Caco-2 (cell line): ENCODE results near the gene RFC4. TPM values are rescaled to one million over a fixed set of nuclear protein-coding genes. Genes with fewer than 3 reads are reported as not detected.

Source experiments
- BruUV-seq: library from RNA; stranded (reverse); fragments of 400-500 nt; replicated peaks from 2 replicates; lab custom pipeline; 2021; lab: Mats Ljungman, UMichigan
- CTCF ChIA-PET: fragments of 300-600 bp; sonication (Branson Sonifier 250); formaldehyde crosslinking; loops from one replicate; lab custom pipeline; 2022; ENCODE audit warnings: antibody characterized with exemption; lab: Charles Lee
- POLR2A ChIA-PET: fragments of 300-600 bp; sonication (Branson Sonifier 250); formaldehyde crosslinking; loops from one replicate; lab custom pipeline; 2022; ENCODE audit warnings: antibody characterized with exemption; lab: Charles Lee
- DNase-seq, 2 experiments: peaks; one replicate each; pipeline versions ENCODE4 v3.0.0 to v3.0.0-alpha.2; 2020 to 2022
- H3K27me3 ChIP-seq: replicated peaks from 2 replicates; pipeline ENCODE4 v1.6.0; 2011; ENCODE audit warnings: low read length; ENCODE audit not compliant: control insufficient read depth, insufficient read depth
- H3K36me3 ChIP-seq: 2 replicates; pipeline ENCODE4 v1.5.1; 2011; ENCODE audit warnings: low read length; ENCODE audit not compliant: control insufficient read depth, insufficient read depth
- H3K4me1 ChIP-seq: fragments of 250-450 bp; sonication (Bioruptor Pico); 2 replicates; pipeline ENCODE4 v1.5.1; 2020; ENCODE audit warnings: mild to moderate bottlenecking
- H3K4me3 ChIP-seq: 2 replicates; pipeline ENCODE4 v1.5.1; 2011; ENCODE audit warnings: low read depth, mild to moderate bottlenecking, control low read depth, low read length
- H3K9me3 ChIP-seq: fragments of 250-450 bp; sonication (Bioruptor Pico); 2 replicates; pipeline ENCODE4 v1.5.1; 2020; ENCODE audit warnings: mild to moderate bottlenecking, moderate library complexity
- H3K27ac Mint-ChIP-seq: one replicate; pipeline ENCODE4 v1.8.0; 2022; ENCODE audit warnings: mixed read lengths; ENCODE audit not compliant: unreplicated experiment
- H3K27me3 Mint-ChIP-seq: one replicate; pipeline ENCODE4 v1.8.0; 2022; ENCODE audit warnings: mixed read lengths; ENCODE audit not compliant: insufficient read depth, unreplicated experiment
- H3K36me3 Mint-ChIP-seq: one replicate; pipeline ENCODE4 v1.8.0; 2022; ENCODE audit warnings: mild to moderate bottlenecking, mixed read lengths; ENCODE audit not compliant: insufficient read depth, unreplicated experiment
- H3K4me1 Mint-ChIP-seq: one replicate; pipeline ENCODE4 v1.8.0; 2022; ENCODE audit warnings: low read depth, mixed read lengths; ENCODE audit not compliant: unreplicated experiment
- H3K4me3 Mint-ChIP-seq: one replicate; pipeline ENCODE4 v1.8.0; 2022; ENCODE audit warnings: mild to moderate bottlenecking, moderate library complexity, mixed read lengths; ENCODE audit not compliant: unreplicated experiment
- H3K9me3 Mint-ChIP-seq: one replicate; pipeline ENCODE4 v1.8.0; 2022; ENCODE audit warnings: mixed read lengths; ENCODE audit not compliant: unreplicated experiment
- intact Hi-C: fragments of 100-400 bp; cut with micrococcal nuclease; formaldehyde crosslinking; loops from one replicate; pipeline ENCODE4 v1.10.0; 2022; ENCODE audit not compliant: unreplicated experiment
- total RNA-seq: library from RNA; stranded (reverse); gene quantifications from 2 replicates; pipeline ENCODE4 v1.2.3, GENCODE V29; 2022
- TF ChIP-seq, protein P1 (sequence below), 2 experiments: fragments of 200-600 bp in 1 of 2; IDR thresholded peaks; 1 replicate in 1 of 2; 2 replicates in 1 of 2; pipeline versions ENCODE4 v1.5.1 to v1.8.0; 2011 to 2022; ENCODE audit warnings: antibody characterized with exemption in 1 of 2, control low read depth in 1 of 2, inconsistent platforms in 1 of 2, low read depth in 1 of 2, low read length in 1 of 2, mild to moderate bottlenecking in 1 of 2, moderate library complexity in 1 of 2; ENCODE audit not compliant: insufficient read depth in 1 of 2, severe bottlenecking in 1 of 2, unreplicated experiment in 1 of 2

The RFC4 gene
- total RNA-seq, 1 experiment from 2014 or later = 62.2 TPM

DNA sequence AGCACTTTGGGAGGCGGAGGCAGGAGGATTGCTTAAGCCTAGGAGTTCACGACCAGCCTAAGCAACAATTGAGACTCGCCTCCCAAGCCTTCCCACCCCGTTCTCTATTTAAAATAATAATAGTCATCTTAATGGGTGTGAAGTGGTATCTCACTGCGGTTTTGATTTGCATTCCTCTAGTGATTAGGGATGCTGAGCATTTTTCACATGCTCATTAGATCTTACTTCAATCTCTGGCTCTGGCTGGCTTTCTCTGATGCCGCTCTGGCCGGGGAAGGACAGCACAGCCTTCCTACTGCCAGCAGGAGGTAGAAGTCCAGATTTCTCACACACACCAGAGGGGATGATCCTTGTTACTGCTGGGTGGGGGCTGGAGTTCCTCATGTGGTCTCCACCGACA is 30.3 kb downstream of the RFC4 start:
- CTCF ChIA-PET = no interaction called here
- POLR2A ChIA-PET = no interaction called here
- no peaks in the 10 kb centered on the region for H3K27me3 ChIP-seq
- Mint-ChIP-seq H3K36me3 (no peaks in the 10 kb centered on the region), H3K9me3 (no peaks in the 10 kb centered on the region), H3K4me3 (no peak overlapping the region), H3K4me1 (no peaks in the 10 kb centered on the region), H3K27ac (no peak overlapping the region), H3K27me3 (no peaks in the 10 kb centered on the region)
- no peak overlapping the region for H3K4me3 ChIP-seq
- no peak for DNase-seq
- H3K36me3 ChIP-seq = no peaks in the 10 kb centered on the region
- TF ChIP-seq, protein P1, sequence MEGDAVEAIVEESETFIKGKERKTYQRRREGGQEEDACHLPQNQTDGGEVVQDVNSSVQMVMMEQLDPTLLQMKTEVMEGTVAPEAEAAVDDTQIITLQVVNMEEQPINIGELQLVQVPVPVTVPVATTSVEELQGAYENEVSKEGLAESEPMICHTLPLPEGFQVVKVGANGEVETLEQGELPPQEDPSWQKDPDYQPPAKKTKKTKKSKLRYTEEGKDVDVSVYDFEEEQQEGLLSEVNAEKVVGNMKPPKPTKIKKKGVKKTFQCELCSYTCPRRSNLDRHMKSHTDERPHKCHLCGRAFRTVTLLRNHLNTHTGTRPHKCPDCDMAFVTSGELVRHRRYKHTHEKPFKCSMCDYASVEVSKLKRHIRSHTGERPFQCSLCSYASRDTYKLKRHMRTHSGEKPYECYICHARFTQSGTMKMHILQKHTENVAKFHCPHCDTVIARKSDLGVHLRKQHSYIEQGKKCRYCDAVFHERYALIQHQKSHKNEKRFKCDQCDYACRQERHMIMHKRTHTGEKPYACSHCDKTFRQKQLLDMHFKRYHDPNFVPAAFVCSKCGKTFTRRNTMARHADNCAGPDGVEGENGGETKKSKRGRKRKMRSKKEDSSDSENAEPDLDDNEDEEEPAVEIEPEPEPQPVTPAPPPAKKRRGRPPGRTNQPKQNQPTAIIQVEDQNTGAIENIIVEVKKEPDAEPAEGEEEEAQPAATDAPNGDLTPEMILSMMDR (IDR thresholded peaks at IDR 0.05; ENCODE audit: insufficient read depth in 1 of 2, low read depth in 1 of 2, low read length in 1 of 2, severe bottlenecking in 1 of 2, unreplicated experiment in 1 of 2) = no peak
- no peaks in the 10 kb centered on the region for H3K4me1 ChIP-seq
- H3K9me3 ChIP-seq = no peaks in the 10 kb centered on the region
- BruUV-seq = no TSS peak
- intact Hi-C loops = no loop called here

DNA sequence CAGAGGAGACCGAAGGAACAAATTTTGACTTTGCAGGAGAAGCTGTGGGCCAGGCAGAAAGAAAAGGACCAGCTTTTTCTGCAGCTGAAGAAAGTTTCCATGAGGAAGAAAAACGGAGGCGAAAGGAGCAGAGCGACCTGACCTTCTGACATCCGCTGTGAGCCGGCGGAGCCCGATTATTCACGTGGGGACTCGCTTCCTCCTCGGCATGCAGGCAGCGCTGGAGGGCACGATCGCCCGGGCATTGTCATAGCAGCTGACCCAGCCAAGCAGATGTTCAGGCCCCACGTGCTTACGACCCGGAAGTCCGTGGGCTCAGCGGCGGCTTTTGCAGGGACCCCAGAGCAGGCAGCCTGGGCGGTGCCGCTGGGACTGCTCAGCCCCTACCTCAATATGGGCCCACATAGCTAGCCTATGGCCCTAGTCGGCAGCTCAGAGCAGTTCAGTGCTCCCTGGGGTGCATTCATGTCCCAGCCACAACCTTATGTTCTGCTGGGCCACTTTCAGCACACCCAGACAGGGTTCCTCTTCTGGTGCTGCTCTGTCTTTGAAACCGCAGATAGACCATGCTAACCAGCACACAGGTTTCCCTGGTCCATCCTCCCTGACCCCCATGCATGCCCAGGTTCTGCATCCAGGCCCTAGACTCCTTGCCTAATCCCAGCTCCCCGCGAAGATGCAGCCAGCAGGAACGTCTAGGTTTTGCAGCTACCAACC is 33.4 kb downstream of the RFC4 start:
- CTCF ChIA-PET = no interaction called here
- TF ChIP-seq, protein P1 (IDR thresholded peaks at IDR 0.05; ENCODE audit: insufficient read depth in 1 of 2, low read depth in 1 of 2, low read length in 1 of 2, severe bottlenecking in 1 of 2, unreplicated experiment in 1 of 2) = no peak

DNA sequence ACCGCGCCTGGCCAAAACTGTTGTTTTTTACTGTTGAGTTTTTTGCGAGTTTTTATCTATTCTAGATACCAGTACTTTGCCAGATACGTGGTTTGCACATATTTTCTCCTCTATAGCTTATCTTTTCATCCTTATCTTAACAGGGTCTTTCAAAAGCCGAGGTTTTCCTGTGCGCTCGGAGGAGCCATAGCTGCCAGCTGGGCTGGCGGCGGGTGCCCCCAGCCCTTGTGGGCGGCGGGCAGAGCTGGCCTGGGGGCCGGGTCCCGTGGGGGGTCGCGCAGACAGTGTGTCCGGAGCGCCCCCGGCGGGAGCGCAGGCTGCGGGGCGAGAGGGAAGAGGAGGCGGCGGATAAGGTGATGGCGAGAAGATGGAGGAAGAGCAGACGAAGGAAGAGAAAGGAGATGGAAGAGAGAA is 34.0 kb downstream of the RFC4 start:
- TF ChIP-seq, protein P1 (IDR thresholded peaks at IDR 0.05; ENCODE audit: insufficient read depth in 1 of 2, low read depth in 1 of 2, low read length in 1 of 2, severe bottlenecking in 1 of 2, unreplicated experiment in 1 of 2) = no peak
- no peaks in the 10 kb centered on the region for H3K9me3 ChIP-seq
- H3K27me3 Mint-ChIP-seq = no peaks in the 10 kb centered on the region
- no TSS peak for BruUV-seq
- peak overlapping the region; percentile 7 for H3K27ac Mint-ChIP-seq
- CTCF ChIA-PET = no interaction called here
- intact Hi-C loops = no loop called here
- no peaks in the 10 kb centered on the region for H3K9me3 Mint-ChIP-seq
- no peaks in the 10 kb centered on the region for H3K27me3 ChIP-seq
- H3K4me1 ChIP-seq = no peaks in the 10 kb centered on the region
- H3K4me3 Mint-ChIP-seq = peak overlapping the region; percentile 64
- peak overlapping the region; percentile 30 for H3K4me3 ChIP-seq
- H3K36me3 ChIP-seq = no peaks in the 10 kb centered on the region
- no peaks in the 10 kb centered on the region for H3K36me3 Mint-ChIP-seq
- DNase-seq = no peak
- POLR2A ChIA-PET = interaction anchor here (0.7 kb wide), 1 partner anchor 202 kb away, joined by 4 read pairs; the partner anchor contains the start of gene DNAJB11
- H3K4me1 Mint-ChIP-seq = no peaks in the 10 kb centered on the region

More for the DNA sequence above, 33.4 kb downstream of the RFC4 start:
- H3K27ac Mint-ChIP-seq = no peak overlapping the region
- no peaks in the 10 kb centered on the region for H3K4me1 Mint-ChIP-seq
- intact Hi-C loops = no loop called here
- BruUV-seq = no TSS peak
- H3K36me3 ChIP-seq = no peaks in the 10 kb centered on the region
- H3K4me3 ChIP-seq = peak overlapping the region; percentile 30
- H3K9me3 Mint-ChIP-seq = no peaks in the 10 kb centered on the region
- no peaks in the 10 kb centered on the region for H3K27me3 ChIP-seq
- no peaks in the 10 kb centered on the region for H3K36me3 Mint-ChIP-seq
- H3K4me1 ChIP-seq = no peaks in the 10 kb centered on the region
- peak overlapping the region; percentile 64 for H3K4me3 Mint-ChIP-seq
- POLR2A ChIA-PET = no interaction called here
- no peaks in the 10 kb centered on the region for H3K9me3 ChIP-seq
- H3K27me3 Mint-ChIP-seq = no peaks in the 10 kb centered on the region
- DNase-seq = no peak
